ENCODE measurements around the gene ADGRF1. TPM values are rescaled to one million over a fixed set of nuclear protein-coding genes. Genes with fewer than 3 reads are reported as not detected.

Gene ADGRF1
- total RNA-seq, 1 donor from 2014 or later = not detected

GRCh38 chr6:46969206-46969605 is 72.9 kb downstream of the ADGRF1 start:
- peaks cover 5% of the 10 kb centered on the region for H3K4me1 Mint-ChIP-seq (ENCODE audit: low read depth)
- no peaks in the 10 kb centered on the region for H3K9me3 Mint-ChIP-seq (ENCODE audit: low read depth)
- H3K36me3 Mint-ChIP-seq (ENCODE audit: low read depth) = no peaks in the 10 kb centered on the region
- TF ChIP-seq CTCF (IDR thresholded peaks at IDR 0.05) = no peak
- no peak overlapping the region for H3K4me3 Mint-ChIP-seq (ENCODE audit: unreplicated experiment)
- DNase-seq (ENCODE audit: low spot score) = no peak
- peaks cover 8% of the 10 kb centered on the region for H3K27me3 Mint-ChIP-seq (ENCODE audit: low read depth)
- H3K27ac Mint-ChIP-seq (ENCODE audit: unreplicated experiment) = no peak overlapping the region

GRCh38 chr6:46967826-46968349 is 74.2 kb downstream of the ADGRF1 start:
- no peak for TF ChIP-seq CTCF (IDR thresholded peaks at IDR 0.05)
- H3K4me3 Mint-ChIP-seq (ENCODE audit: unreplicated experiment) = no peak overlapping the region
- no peaks in the 10 kb centered on the region for H3K36me3 Mint-ChIP-seq (ENCODE audit: low read depth)
- peaks cover 5% of the 10 kb centered on the region for H3K4me1 Mint-ChIP-seq (ENCODE audit: low read depth)
- peaks cover 8% of the 10 kb centered on the region for H3K27me3 Mint-ChIP-seq (ENCODE audit: low read depth)
- no peaks in the 10 kb centered on the region for H3K9me3 Mint-ChIP-seq (ENCODE audit: low read depth)
- H3K27ac Mint-ChIP-seq (ENCODE audit: unreplicated experiment) = no peak overlapping the region
- no peak for DNase-seq (ENCODE audit: low spot score)

GRCh38 chr6:46964716-46965519 is 77.2 kb downstream of the ADGRF1 start:
- peaks cover 2% of the 10 kb centered on the region for H3K27me3 Mint-ChIP-seq (ENCODE audit: low read depth)
- TF ChIP-seq CTCF (IDR thresholded peaks at IDR 0.05) = no peak
- H3K27ac Mint-ChIP-seq (ENCODE audit: unreplicated experiment) = no peak overlapping the region
- no peaks in the 10 kb centered on the region for H3K9me3 Mint-ChIP-seq (ENCODE audit: low read depth)
- no peak for DNase-seq (ENCODE audit: low spot score)
- no peak overlapping the region for H3K4me3 Mint-ChIP-seq (ENCODE audit: unreplicated experiment)
- H3K36me3 Mint-ChIP-seq (ENCODE audit: low read depth) = no peaks in the 10 kb centered on the region
- H3K4me1 Mint-ChIP-seq (ENCODE audit: low read depth) = peaks cover 5% of the 10 kb centered on the region

GRCh38 chr6:46963626-46964025 is 78.5 kb downstream of the ADGRF1 start:
- TF ChIP-seq CTCF (IDR thresholded peaks at IDR 0.05) = no peak
- H3K36me3 Mint-ChIP-seq (ENCODE audit: low read depth) = no peaks in the 10 kb centered on the region
- H3K4me1 Mint-ChIP-seq (ENCODE audit: low read depth) = peaks cover 5% of the 10 kb centered on the region
- no peak for DNase-seq (ENCODE audit: low spot score)
- no peaks in the 10 kb centered on the region for H3K9me3 Mint-ChIP-seq (ENCODE audit: low read depth)
- no peak overlapping the region for H3K4me3 Mint-ChIP-seq (ENCODE audit: unreplicated experiment)
- H3K27me3 Mint-ChIP-seq (ENCODE audit: low read depth) = peaks cover 7% of the 10 kb centered on the region
- H3K27ac Mint-ChIP-seq (ENCODE audit: unreplicated experiment) = no peak overlapping the region

GRCh38 chr6:46963039-46963438 is 79.1 kb downstream of the ADGRF1 start:
- Mint-ChIP-seq H3K9me3 (ENCODE audit: low read depth) (no peaks in the 10 kb centered on the region), H3K36me3 (ENCODE audit: low read depth) (no peaks in the 10 kb centered on the region), H3K4me1 (ENCODE audit: low read depth) (peaks cover 5% of the 10 kb centered on the region), H3K27ac (ENCODE audit: unreplicated experiment) (no peak overlapping the region), H3K4me3 (ENCODE audit: unreplicated experiment) (no peak overlapping the region), H3K27me3 (ENCODE audit: low read depth) (peaks cover 7% of the 10 kb centered on the region)
- no peak for DNase-seq (ENCODE audit: low spot score)
- no peak for TF ChIP-seq CTCF (IDR thresholded peaks at IDR 0.05)
